DND-41 (cell line): ENCODE measurements around the gene FAM151B.

ENCODE experiments used
- EZH2 ChIP-seq: IDR thresholded peaks from 3 replicates; pipeline ENCODE4 v1.6.1; 2012; ENCODE audit warnings: borderline replicate concordance, low read depth, mild to moderate bottlenecking, moderate library complexity, low read length, inconsistent platforms; ENCODE audit not compliant: severe bottlenecking
- TF ChIP-seq, protein P1 (sequence below): IDR thresholded peaks from 2 replicates; pipeline ENCODE4 v1.5.1; 2012; ENCODE audit warnings: borderline replicate concordance, low read length, moderate library complexity, mild to moderate bottlenecking; ENCODE audit not compliant: poor library complexity, severe bottlenecking; ENCODE audit errors: extremely low read depth

DNA sequence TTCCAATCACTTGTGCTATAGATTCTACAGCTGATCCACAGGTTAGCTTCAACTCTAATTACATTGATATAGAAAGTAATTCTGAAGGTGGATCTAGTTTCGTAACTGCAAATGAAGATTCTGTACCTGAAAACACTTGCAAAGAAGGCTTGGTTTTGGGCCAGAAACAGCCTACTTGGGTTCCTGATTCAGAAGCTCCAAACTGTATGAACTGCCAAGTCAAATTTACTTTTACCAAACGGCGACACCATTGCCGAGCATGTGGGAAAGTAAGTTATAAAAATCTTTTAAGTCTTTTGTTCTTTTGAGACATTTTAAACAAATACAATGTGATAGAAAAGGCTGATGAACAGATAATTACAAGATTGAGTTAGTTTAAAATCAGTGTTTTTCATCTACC, 49.2 kb upstream of the FAM151B start:
- TF ChIP-seq EZH2: no peak
- TF ChIP-seq, protein P1, sequence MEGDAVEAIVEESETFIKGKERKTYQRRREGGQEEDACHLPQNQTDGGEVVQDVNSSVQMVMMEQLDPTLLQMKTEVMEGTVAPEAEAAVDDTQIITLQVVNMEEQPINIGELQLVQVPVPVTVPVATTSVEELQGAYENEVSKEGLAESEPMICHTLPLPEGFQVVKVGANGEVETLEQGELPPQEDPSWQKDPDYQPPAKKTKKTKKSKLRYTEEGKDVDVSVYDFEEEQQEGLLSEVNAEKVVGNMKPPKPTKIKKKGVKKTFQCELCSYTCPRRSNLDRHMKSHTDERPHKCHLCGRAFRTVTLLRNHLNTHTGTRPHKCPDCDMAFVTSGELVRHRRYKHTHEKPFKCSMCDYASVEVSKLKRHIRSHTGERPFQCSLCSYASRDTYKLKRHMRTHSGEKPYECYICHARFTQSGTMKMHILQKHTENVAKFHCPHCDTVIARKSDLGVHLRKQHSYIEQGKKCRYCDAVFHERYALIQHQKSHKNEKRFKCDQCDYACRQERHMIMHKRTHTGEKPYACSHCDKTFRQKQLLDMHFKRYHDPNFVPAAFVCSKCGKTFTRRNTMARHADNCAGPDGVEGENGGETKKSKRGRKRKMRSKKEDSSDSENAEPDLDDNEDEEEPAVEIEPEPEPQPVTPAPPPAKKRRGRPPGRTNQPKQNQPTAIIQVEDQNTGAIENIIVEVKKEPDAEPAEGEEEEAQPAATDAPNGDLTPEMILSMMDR: no peak
